Activated CD4-positive, alpha-beta memory T cell treated with anti-CD3 and anti-CD28 coated beads for 36 hours (primary cell): Measurements from ENCODE around the gene SCYGR8. TPM values are rescaled to one million over a fixed set of nuclear protein-coding genes. Genes with fewer than 3 reads are reported as not detected.
A peak's percentile ranks its signal among the peaks of the same experiment; 100 is the strongest.
"Not testable (repeated sequence)": the region's sequence is repeated elsewhere in the genome, so short reads cannot be mapped to it uniquely, and the experiment has no call there.

Source experiments
- CTCF ChIA-PET: fragments of 350-600 bp; sonication (Branson Sonifier 250); formaldehyde crosslinking; loops from one replicate; lab custom pipeline; 2021; ENCODE audit warnings: antibody characterized with exemption, inconsistent platforms; lab: Charles Lee
- POLR2A ChIA-PET: fragments of 350-600 bp; sonication (Branson Sonifier 250); formaldehyde crosslinking; loops from one replicate; lab custom pipeline; 2021; ENCODE audit warnings: antibody characterized with exemption; lab: Charles Lee
- DNase-seq: peaks from one replicate; pipeline ENCODE4 v3.0.0-alpha.2; 2020
- H3K27ac Mint-ChIP-seq: one replicate; pipeline ENCODE4 v1.8.0; 2021; ENCODE audit warnings: mixed read lengths
- H3K27me3 Mint-ChIP-seq: one replicate; pipeline ENCODE4 v1.8.0; 2021; ENCODE audit warnings: mixed read lengths
- H3K36me3 Mint-ChIP-seq: one replicate; pipeline ENCODE4 v1.8.0; 2021; ENCODE audit warnings: mixed read lengths
- H3K4me1 Mint-ChIP-seq: one replicate; pipeline ENCODE4 v1.8.0; 2021; ENCODE audit warnings: low read depth, mixed read lengths
- H3K4me3 Mint-ChIP-seq: one replicate; pipeline ENCODE4 v1.8.0; 2021; ENCODE audit warnings: mild to moderate bottlenecking, mixed read lengths
- H3K9me3 Mint-ChIP-seq: one replicate; pipeline ENCODE4 v1.8.0; 2021; ENCODE audit warnings: mixed read lengths
- intact Hi-C: fragments of 100-400 bp; cut with micrococcal nuclease; formaldehyde crosslinking; loops from one replicate; pipeline ENCODE4 v1.15.1; 2023
- total RNA-seq, 2 experiments: library from RNA; stranded (reverse); gene quantifications; one replicate each; pipeline ENCODE4 v1.2.3, GENCODE V29; 2021

Gene SCYGR8
- total RNA-seq, 2 experiments from 2014 or later, result not detected

GRCh38 chr2:227720680-227721079, 25.0 kb upstream of the SCYGR8 start:
- ChIA-PET POLR2A (no interaction called here), CTCF (interaction anchor here (0.6 kb wide), 2 partner anchors 45 to 170 kb away, joined by 3 read pairs; no protein-coding TSS in a partner anchor)
- H3K4me1 Mint-ChIP-seq, result no peaks in the 10 kb centered on the region
- H3K9me3 Mint-ChIP-seq, result no peaks in the 10 kb centered on the region
- intact Hi-C loops, result no loop called here
- peaks cover 15% of the 10 kb centered on the region for H3K27me3 Mint-ChIP-seq
- H3K36me3 Mint-ChIP-seq, result no peaks in the 10 kb centered on the region
- H3K27ac Mint-ChIP-seq, result no peak overlapping the region
- H3K4me3 Mint-ChIP-seq, result no peak overlapping the region
- no peak for DNase-seq

- H3K27ac Mint-ChIP-seq, H3K9me3 Mint-ChIP-seq, intact Hi-C loops, H3K4me1 Mint-ChIP-seq, H3K27me3 Mint-ChIP-seq, DNase-seq, H3K36me3 Mint-ChIP-seq, CTCF ChIA-PET, H3K4me3 Mint-ChIP-seq, POLR2A ChIA-PET: not testable (repeated sequence)
These were observed 22.9 kb upstream of the SCYGR8 start for GRCh38 chr2:227722821-227723220.

- POLR2A ChIA-PET, result no interaction called here
- H3K27me3 Mint-ChIP-seq, result peaks cover 10% of the 10 kb centered on the region
These were observed 21.2 kb upstream of the SCYGR8 start, which contains the start of gene SCYGR6 for GRCh38 chr2:227724394-227725039. TSS of gene SCYGR6 (minus strand) at chr2:227724757. CDS start at chr2:227724757, 0 bp downstream.

GRCh38 chr2:227728035-227728434, 17.7 kb upstream of the SCYGR8 start, which contains the start of gene SCYGR7:
TSS of gene SCYGR7 (plus strand) at chr2:227728335. CDS start at chr2:227728335, 0 bp downstream.
- POLR2A ChIA-PET, result no interaction called here
- Mint-ChIP-seq H3K9me3 (no peaks in the 10 kb centered on the region), H3K27me3 (peaks cover 10% of the 10 kb centered on the region), H3K4me1 (no peaks in the 10 kb centered on the region), H3K36me3 (no peaks in the 10 kb centered on the region), H3K27ac (no peak within 1 kb of the TSS), H3K4me3 (no peak within 1 kb of the TSS)
- DNase-seq, result no peak
- CTCF ChIA-PET, result no interaction called here
- intact Hi-C loops, result no loop called here

More at GRCh38 chr2:227724394-227725039, 21.2 kb upstream of the SCYGR8 start, which contains the start of gene SCYGR6:
- H3K9me3 Mint-ChIP-seq, result no peaks in the 10 kb centered on the region
- no peak within 1 kb of the TSS for H3K27ac Mint-ChIP-seq
- DNase-seq, result no peak
- intact Hi-C loops, result no loop called here
- CTCF ChIA-PET, result no interaction called here
- no peaks in the 10 kb centered on the region for H3K36me3 Mint-ChIP-seq
- no peak within 1 kb of the TSS for H3K4me3 Mint-ChIP-seq
- H3K4me1 Mint-ChIP-seq, result no peaks in the 10 kb centered on the region

GRCh38 chr2:227739351-227739750, 6.3 kb upstream of the SCYGR8 start:
- POLR2A ChIA-PET, result no interaction called here
- CTCF ChIA-PET, result interaction anchor here (1.4 kb wide), 1 partner anchor 81 kb away, joined by 5 read pairs; no protein-coding TSS in a partner anchor

GRCh38 chr2:227740705-227741104, 5.0 kb upstream of the SCYGR8 start:
- H3K36me3 Mint-ChIP-seq, POLR2A ChIA-PET, intact Hi-C loops, H3K4me3 Mint-ChIP-seq, H3K4me1 Mint-ChIP-seq, H3K9me3 Mint-ChIP-seq, H3K27me3 Mint-ChIP-seq, DNase-seq, H3K27ac Mint-ChIP-seq: not testable (repeated sequence)
- CTCF ChIA-PET, result interaction anchor here (0.8 to 1.1 kb wide), 2 partner anchors 82 to 121 kb away, joined by 3 read pairs; no protein-coding TSS in a partner anchor

More at GRCh38 chr2:227739351-227739750, 6.3 kb upstream of the SCYGR8 start:
- H3K4me1 Mint-ChIP-seq, result no peaks in the 10 kb centered on the region
- H3K27me3 Mint-ChIP-seq, result peaks cover 1% of the 10 kb centered on the region
- no peaks in the 10 kb centered on the region for H3K9me3 Mint-ChIP-seq
- intact Hi-C loops, result no loop called here
- H3K27ac Mint-ChIP-seq, result no peak overlapping the region
- H3K4me3 Mint-ChIP-seq, result no peak overlapping the region
- DNase-seq, result no peak
- no peaks in the 10 kb centered on the region for H3K36me3 Mint-ChIP-seq

- POLR2A ChIA-PET, result no interaction called here
- Mint-ChIP-seq H3K4me1 (no peaks in the 10 kb centered on the region), H3K27me3 (no peaks in the 10 kb centered on the region), H3K4me3 (no peak overlapping the region), H3K36me3 (no peaks in the 10 kb centered on the region), H3K9me3 (no peaks in the 10 kb centered on the region), H3K27ac (no peak overlapping the region)
- intact Hi-C loops, result no loop called here
- peak; percentile 25 for DNase-seq
- CTCF ChIA-PET, result no interaction called here
These were observed 2.4 kb downstream of the SCYGR8 start for GRCh38 chr2:227748079-227748478.

GRCh38 chr2:227756261-227756660, 10.6 kb downstream of the SCYGR8 start:
- intact Hi-C loops, H3K4me1 Mint-ChIP-seq, POLR2A ChIA-PET, H3K27me3 Mint-ChIP-seq, H3K27ac Mint-ChIP-seq, H3K36me3 Mint-ChIP-seq, H3K4me3 Mint-ChIP-seq, H3K9me3 Mint-ChIP-seq, DNase-seq: not testable (repeated sequence)
- CTCF ChIA-PET, result interaction anchor here (0.6 to 1.5 kb wide), 4 partner anchors 10 to 106 kb away, joined by 3 to 7 read pairs (median 4); no protein-coding TSS in a partner anchor

- Mint-ChIP-seq H3K27ac (no peak overlapping the region), H3K36me3 (no peaks in the 10 kb centered on the region), H3K27me3 (no peaks in the 10 kb centered on the region), H3K4me1 (no peaks in the 10 kb centered on the region), H3K4me3 (no peak overlapping the region), H3K9me3 (no peaks in the 10 kb centered on the region)
- POLR2A ChIA-PET, result interaction anchor here (0.6 to 0.7 kb wide), 2 partner anchors 412 to 649 kb away, joined by 3 read pairs; no protein-coding TSS in a partner anchor
- intact Hi-C loops, result no loop called here
- DNase-seq, result no peak
- CTCF ChIA-PET, result interaction anchor here (1.5 kb wide), 1 partner anchor 101 kb away, joined by 5 read pairs; no protein-coding TSS in a partner anchor
These were observed 13.9 kb downstream of the SCYGR8 start for GRCh38 chr2:227759411-227760118.

- Mint-ChIP-seq H3K36me3 (no peaks in the 10 kb centered on the region), H3K4me1 (no peaks in the 10 kb centered on the region), H3K9me3 (no peaks in the 10 kb centered on the region), H3K4me3 (no peak overlapping the region), H3K27me3 (no peaks in the 10 kb centered on the region), H3K27ac (no peak overlapping the region)
- intact Hi-C loops, result no loop called here
- ChIA-PET CTCF (interaction anchor here (1.5 kb wide), 1 partner anchor 104 kb away, joined by 5 read pairs; no protein-coding TSS in a partner anchor), POLR2A (no interaction called here)
- DNase-seq, result no peak
These were observed 16.2 kb downstream of the SCYGR8 start for GRCh38 chr2:227761740-227762476.

- no peaks in the 10 kb centered on the region for H3K9me3 Mint-ChIP-seq
- intact Hi-C loops, result loop anchor here (1.0 to 5.0 kb wide), 4 partner anchors 108 to 635 kb away; partner anchors contain the start of gene AGFG1
- no peak overlapping the region for H3K4me3 Mint-ChIP-seq
- H3K4me1 Mint-ChIP-seq, result no peaks in the 10 kb centered on the region
- no peaks in the 10 kb centered on the region for H3K27me3 Mint-ChIP-seq
- no peak overlapping the region for H3K27ac Mint-ChIP-seq
- no peaks in the 10 kb centered on the region for H3K36me3 Mint-ChIP-seq
- POLR2A ChIA-PET, result no interaction called here
- DNase-seq, result no peak
- CTCF ChIA-PET, result interaction anchor here (0.5 to 5.3 kb wide), 54 partner anchors 8 to 733 kb away, joined by 3 to 82 read pairs (median 4); partner anchors contain the start of genes AGFG1 and MFF
These were observed 20.2 kb downstream of the SCYGR8 start for GRCh38 chr2:227765788-227766372.
